Nephron (organoid): ENCODE data around the gene COL15A1.

ENCODE experiments used
- H3K27ac Mint-ChIP-seq, 3 experiments: 2 replicates each; pipeline ENCODE4 v1.8.0; 2020; ENCODE audit warnings: mixed read lengths in 3 of 3, mild to moderate bottlenecking in 2 of 3, moderate library complexity in 1 of 3
- H3K27me3 Mint-ChIP-seq: 2 replicates; pipeline ENCODE4 v1.8.0; 2021; ENCODE audit warnings: low read depth, mild to moderate bottlenecking, moderate library complexity, mixed read lengths
- H3K36me3 Mint-ChIP-seq: 2 replicates; pipeline ENCODE4 v1.8.0; 2020; ENCODE audit warnings: low read depth, mixed read lengths
- H3K4me1 Mint-ChIP-seq: 2 replicates; pipeline ENCODE4 v1.8.0; 2020; ENCODE audit warnings: mixed read lengths
- H3K4me3 Mint-ChIP-seq, 3 experiments: 2 replicates each; pipeline ENCODE4 v1.8.0; 2020; ENCODE audit warnings: mild to moderate bottlenecking in 3 of 3, mixed read lengths in 3 of 3, moderate library complexity in 2 of 3
- H3K9me3 Mint-ChIP-seq: 2 replicates; pipeline ENCODE4 v1.8.0; 2020; ENCODE audit warnings: mixed read lengths
- TF ChIP-seq, protein P1 (sequence below), 3 experiments: fragments of 200-600 bp; sonication (generic); IDR thresholded peaks; one replicate each; pipeline ENCODE4 v1.5.0; 2021; ENCODE audit warnings: antibody characterized with exemption in 3 of 3; ENCODE audit not compliant: unreplicated experiment in 3 of 3

Gene COL15A1

DNA sequence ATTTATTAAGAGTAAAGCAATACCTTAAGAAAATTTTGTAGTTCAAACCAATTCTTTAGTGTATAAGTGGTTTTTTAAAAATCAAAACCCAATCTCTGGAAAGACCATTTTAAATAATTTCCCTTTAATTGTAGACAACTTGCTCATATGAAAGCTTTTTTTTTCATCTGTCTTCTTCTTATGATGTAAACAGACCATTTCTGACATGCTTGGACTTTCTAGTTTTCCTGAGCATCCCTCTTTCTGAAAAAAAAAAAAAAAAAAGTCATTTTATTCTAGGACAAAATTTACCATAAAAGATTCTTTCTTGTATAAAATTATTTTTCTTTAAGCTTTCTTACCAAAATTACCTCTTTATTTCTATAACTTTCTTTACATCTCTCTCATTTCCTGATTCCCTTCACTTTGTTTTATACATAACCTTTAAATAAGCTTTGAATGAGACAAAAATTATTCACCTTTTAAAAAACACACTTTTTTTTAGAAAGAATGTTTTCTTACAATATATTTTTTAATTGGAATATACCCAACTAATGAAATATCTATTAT is 67.5 kb downstream of the COL15A1 start:
- no peak overlapping the region for H3K4me3 Mint-ChIP-seq
- H3K36me3 Mint-ChIP-seq: peaks cover 4% of the 10 kb centered on the region
- no peak overlapping the region for H3K27ac Mint-ChIP-seq
- TF ChIP-seq, protein P1, sequence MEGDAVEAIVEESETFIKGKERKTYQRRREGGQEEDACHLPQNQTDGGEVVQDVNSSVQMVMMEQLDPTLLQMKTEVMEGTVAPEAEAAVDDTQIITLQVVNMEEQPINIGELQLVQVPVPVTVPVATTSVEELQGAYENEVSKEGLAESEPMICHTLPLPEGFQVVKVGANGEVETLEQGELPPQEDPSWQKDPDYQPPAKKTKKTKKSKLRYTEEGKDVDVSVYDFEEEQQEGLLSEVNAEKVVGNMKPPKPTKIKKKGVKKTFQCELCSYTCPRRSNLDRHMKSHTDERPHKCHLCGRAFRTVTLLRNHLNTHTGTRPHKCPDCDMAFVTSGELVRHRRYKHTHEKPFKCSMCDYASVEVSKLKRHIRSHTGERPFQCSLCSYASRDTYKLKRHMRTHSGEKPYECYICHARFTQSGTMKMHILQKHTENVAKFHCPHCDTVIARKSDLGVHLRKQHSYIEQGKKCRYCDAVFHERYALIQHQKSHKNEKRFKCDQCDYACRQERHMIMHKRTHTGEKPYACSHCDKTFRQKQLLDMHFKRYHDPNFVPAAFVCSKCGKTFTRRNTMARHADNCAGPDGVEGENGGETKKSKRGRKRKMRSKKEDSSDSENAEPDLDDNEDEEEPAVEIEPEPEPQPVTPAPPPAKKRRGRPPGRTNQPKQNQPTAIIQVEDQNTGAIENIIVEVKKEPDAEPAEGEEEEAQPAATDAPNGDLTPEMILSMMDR (IDR thresholded peaks at IDR 0.05; ENCODE audit: unreplicated experiment in 3 of 3): no peak
- H3K27me3 Mint-ChIP-seq: peaks cover 3% of the 10 kb centered on the region
- H3K9me3 Mint-ChIP-seq: peaks cover 10% of the 10 kb centered on the region
- H3K4me1 Mint-ChIP-seq: no peaks in the 10 kb centered on the region

- H3K4me3 Mint-ChIP-seq: no peak overlapping the region
- no peak overlapping the region for H3K27ac Mint-ChIP-seq
- TF ChIP-seq, protein P1 (IDR thresholded peaks at IDR 0.05; ENCODE audit: unreplicated experiment in 3 of 3): no peak
- no peaks in the 10 kb centered on the region for H3K4me1 Mint-ChIP-seq
- H3K36me3 Mint-ChIP-seq: peaks cover 4% of the 10 kb centered on the region
- H3K9me3 Mint-ChIP-seq: peaks cover 10% of the 10 kb centered on the region
- peaks cover 3% of the 10 kb centered on the region for H3K27me3 Mint-ChIP-seq
Observed at GRCh38 chr9:99012957-99013512, 69.3 kb downstream of the COL15A1 start.

DNA sequence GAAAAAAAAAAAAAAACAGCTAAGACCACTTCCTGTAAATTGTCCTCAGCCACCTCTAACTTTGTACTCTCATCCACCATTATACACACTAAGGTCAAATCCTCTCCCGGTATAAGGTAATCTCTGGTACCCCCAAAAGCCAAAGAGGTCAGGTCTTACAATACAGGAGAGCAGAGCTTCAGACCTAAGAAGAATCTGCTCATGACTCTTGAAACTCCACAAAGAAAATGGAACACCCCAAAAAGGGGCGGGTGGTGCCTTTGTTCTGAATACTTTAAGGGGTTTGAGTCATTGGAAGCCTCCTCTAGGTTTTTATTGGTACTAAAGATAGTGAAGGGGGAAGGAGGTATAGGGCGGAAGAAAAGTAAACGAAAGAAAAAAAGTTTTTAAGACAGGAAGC is 69.8 kb downstream of the COL15A1 start:
- Mint-ChIP-seq H3K9me3 (peaks cover 12% of the 10 kb centered on the region), H3K27ac (no peak overlapping the region), H3K4me3 (no peak overlapping the region), H3K27me3 (peaks cover 3% of the 10 kb centered on the region), H3K4me1 (no peaks in the 10 kb centered on the region), H3K36me3 (peaks cover 4% of the 10 kb centered on the region)
- TF ChIP-seq, protein P1 (IDR thresholded peaks at IDR 0.05; ENCODE audit: unreplicated experiment in 3 of 3): no peak

DNA sequence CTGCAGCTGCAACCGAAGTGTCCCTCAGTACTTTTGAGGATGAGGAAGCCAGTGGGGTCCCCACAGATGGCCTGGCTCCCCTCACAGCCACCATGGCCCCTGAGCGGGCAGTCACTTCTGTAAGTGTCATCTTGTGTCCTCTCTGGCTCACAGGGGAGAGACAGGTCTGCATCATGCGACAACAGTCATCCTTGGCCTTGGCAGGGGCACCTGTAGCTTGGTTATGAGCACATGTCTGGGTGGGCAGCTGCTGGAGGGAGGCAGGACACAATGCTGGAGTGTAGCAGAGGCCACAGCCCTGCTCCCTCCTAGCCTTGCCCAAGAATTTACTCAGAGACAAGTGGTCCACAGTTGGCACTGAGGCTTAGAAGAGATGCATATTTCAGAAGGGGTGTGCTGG is 71.7 kb downstream of the COL15A1 start:
- Mint-ChIP-seq H3K4me3 (no peak overlapping the region), H3K9me3 (peaks cover 6% of the 10 kb centered on the region), H3K27me3 (peaks cover 3% of the 10 kb centered on the region), H3K4me1 (no peaks in the 10 kb centered on the region), H3K36me3 (no peaks in the 10 kb centered on the region), H3K27ac (no peak overlapping the region)
- TF ChIP-seq, protein P1 (IDR thresholded peaks at IDR 0.05; ENCODE audit: unreplicated experiment in 3 of 3): no peak

- no peaks in the 10 kb centered on the region for H3K36me3 Mint-ChIP-seq
Observed at GRCh38 chr9:99015890-99016289, 72.2 kb downstream of the COL15A1 start.

More at GRCh38 chr9:99015890-99016289, 72.2 kb downstream of the COL15A1 start:
- peaks cover 3% of the 10 kb centered on the region for H3K27me3 Mint-ChIP-seq
- no peaks in the 10 kb centered on the region for H3K4me1 Mint-ChIP-seq
- H3K9me3 Mint-ChIP-seq: peaks cover 6% of the 10 kb centered on the region
- no peak overlapping the region for H3K4me3 Mint-ChIP-seq
- TF ChIP-seq, protein P1 (IDR thresholded peaks at IDR 0.05; ENCODE audit: unreplicated experiment in 3 of 3): no peak
- H3K27ac Mint-ChIP-seq: no peak overlapping the region
